ENCODE measurements around the gene L2HGDH. TPM values are rescaled to one million over a fixed set of nuclear protein-coding genes. Genes with fewer than 3 reads are reported as not detected.
A peak's percentile ranks its signal among the peaks of the same experiment; 100 is the strongest.

The L2HGDH gene
- total RNA-seq, 1 donor from 2014 or later = 10.5 TPM

DNA sequence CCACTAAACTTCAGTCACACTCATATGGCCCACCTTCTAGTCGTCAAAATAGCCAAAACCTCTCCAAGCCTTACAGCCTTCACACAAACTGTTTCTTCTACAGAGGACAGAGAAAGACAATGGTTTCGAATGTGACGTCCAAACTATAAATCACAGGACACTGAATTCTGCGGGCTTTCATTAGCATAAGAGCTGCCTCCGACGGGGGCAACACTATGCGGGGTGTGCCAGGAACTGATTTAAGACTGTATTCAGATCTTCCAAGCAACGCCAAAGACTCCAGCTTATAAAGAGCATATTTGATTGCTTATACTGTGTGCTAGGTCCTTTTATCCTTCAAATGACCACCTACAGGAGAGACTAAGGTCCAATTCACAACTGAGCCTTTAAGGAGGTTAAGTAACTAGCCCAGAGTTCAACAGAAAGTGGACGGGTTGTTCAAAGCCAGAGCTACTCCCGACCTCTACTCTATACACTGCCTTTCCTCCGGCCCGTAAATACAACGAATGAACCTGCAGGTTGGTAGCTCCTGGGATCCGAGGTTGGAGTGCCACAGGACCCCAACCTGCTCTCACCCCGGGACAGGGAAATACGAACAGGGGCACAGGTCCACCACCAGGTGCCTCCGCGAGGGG is 575 bp downstream of the L2HGDH start:
- ATAC-seq (no peak), DNase-seq (ENCODE audit: missing footprints) (no peak)
- intact Hi-C loops (cut with DNase I) = loop anchor here (2.0 to 10.0 kb wide), 4 partner anchors 79 to 473 kb away; no protein-coding TSS in a partner anchor

DNA sequence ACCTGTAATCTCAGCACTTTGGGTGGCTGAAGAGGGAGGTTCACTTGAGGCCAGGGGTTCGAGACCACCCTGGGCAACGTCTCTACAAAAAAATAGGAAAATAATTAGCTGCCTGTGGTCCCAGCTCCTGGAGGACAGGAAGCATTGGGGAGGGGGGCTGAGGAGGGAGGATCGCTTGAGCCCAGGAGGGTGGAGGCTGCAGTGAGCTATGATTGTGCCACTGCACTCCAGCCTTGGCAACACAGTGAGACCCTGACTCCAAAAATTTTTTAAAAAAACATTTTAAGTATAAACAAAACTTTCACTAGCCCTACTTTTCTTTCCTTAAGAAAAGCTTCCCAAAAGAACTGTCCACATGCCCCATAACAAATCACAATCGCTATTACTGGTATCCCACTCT is 1.6 kb downstream of the L2HGDH start:
- intact Hi-C loops (cut with DNase I) = loop anchor here (2.0 to 10.0 kb wide), 4 partner anchors 78 to 474 kb away; no protein-coding TSS in a partner anchor
- DNase-seq (ENCODE audit: missing footprints) (no peak), ATAC-seq (no peak)

GRCh38 chr14:50308363-50308915 is 3.6 kb downstream of the L2HGDH start:
- intact Hi-C loops (cut with DNase I) = no loop called here
- DNase-seq (ENCODE audit: missing footprints) = no peak
- no peak for ATAC-seq

GRCh38 chr14:50303744-50304471 is 8.1 kb downstream of the L2HGDH start:
- ATAC-seq (peak; percentile 60), DNase-seq (ENCODE audit: missing footprints) (no peak)
- intact Hi-C loops (cut with DNase I) = no loop called here

DNA sequence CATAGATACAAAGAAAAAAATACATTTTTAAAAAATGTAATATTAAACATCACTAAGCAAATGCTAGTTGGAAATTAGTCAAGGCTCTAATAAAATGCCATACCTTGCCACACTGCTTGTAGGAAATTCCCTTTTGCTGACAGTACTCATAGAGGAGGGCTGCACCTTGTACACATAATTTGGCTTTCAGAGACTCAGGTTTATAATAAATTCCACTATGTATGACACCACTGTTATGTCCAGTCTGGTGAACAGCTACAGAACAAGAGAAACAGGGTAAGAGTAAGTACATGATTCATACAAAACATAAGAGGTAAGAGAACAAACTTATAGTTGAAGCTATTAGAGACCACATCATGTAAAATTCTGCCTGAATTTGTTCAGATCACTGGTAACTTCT is 10.1 kb downstream of the L2HGDH start:
- DNase-seq (ENCODE audit: missing footprints) (no peak), ATAC-seq (no peak)
- intact Hi-C loops (cut with DNase I) = no loop called here

DNA sequence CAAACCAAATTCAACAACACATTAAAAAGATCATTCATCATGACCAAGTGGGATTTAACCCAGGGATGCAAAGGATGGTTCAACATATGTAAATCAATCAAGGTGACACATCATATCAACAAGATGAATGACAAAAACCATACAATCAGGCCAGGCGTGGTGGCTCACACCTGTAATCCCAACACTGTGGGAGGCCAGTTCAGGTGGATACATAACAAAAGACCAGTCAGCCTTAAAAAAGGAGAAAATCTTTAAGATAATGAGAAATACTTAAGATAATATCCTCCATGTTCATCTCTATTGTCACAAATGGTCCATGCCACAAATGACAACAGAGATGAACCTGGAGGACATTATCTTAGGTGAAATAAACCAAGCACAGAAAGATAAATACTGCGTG is 12.4 kb downstream of the L2HGDH start:
- DNase-seq (ENCODE audit: missing footprints) (no peak), ATAC-seq (no peak)
- intact Hi-C loops (cut with DNase I) = no loop called here

- intact Hi-C loops (cut with DNase I) = no loop called here
- no peak for DNase-seq (ENCODE audit: missing footprints)
- ATAC-seq = no peak
Observed at GRCh38 chr14:50290306-50290705, 21.7 kb downstream of the L2HGDH start.

- DNase-seq (ENCODE audit: missing footprints) (no peak), ATAC-seq (no peak)
- intact Hi-C loops (cut with DNase I) = no loop called here
Observed at GRCh38 chr14:50288146-50288545, 23.9 kb downstream of the L2HGDH start.

DNA sequence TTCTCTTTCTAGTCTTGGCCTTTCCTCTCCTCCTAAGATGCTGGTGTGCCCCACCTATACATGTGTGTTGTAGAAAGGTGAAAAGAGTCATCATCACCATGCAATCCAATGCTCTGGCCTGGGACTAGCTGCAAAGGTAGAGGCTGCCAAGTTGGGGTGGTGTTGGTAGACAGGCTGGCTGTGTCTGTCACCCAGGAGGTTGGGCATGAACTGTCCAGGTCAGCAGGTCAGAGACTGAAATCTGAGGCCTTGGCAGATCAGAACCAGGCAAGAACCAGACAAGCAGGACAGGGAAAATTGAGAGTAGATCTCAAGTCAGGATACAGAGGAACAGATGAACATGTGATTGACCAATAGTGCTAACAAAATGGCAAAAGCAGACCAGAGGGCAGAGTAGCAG is 26.2 kb downstream of the L2HGDH start:
- no peak for DNase-seq (ENCODE audit: missing footprints)
- no peak for ATAC-seq
- intact Hi-C loops (cut with DNase I) = no loop called here

- DNase-seq (ENCODE audit: missing footprints) (no peak), ATAC-seq (no peak)
- intact Hi-C loops (cut with DNase I) = no loop called here
Observed at GRCh38 chr14:50272498-50272897, 39.5 kb downstream of the L2HGDH start.

DNA sequence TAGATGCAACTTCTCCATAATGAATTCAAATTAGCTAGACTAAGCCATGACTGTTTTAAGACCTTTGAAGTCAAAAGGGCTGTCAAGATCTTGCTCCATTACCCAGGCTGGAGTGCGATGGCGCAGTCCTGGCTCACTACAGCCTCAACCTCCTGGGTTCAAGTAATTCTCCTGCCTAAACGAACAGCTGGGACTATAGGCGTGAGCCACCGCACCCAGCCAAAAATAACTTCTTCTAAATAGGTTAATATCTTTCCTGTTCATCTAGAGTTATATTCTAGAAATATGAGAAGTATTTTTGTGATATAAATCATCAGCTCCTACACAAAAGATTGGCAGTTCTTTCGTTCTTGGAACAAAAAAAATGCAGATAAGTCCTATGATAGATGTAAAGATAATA is 41.1 kb downstream of the L2HGDH start:
- ATAC-seq = no peak
- DNase-seq (ENCODE audit: missing footprints) = no peak
- intact Hi-C loops (cut with DNase I) = no loop called here

GRCh38 chr14:50265029-50265428 is 47.0 kb downstream of the L2HGDH start:
- DNase-seq (ENCODE audit: missing footprints) (no peak), ATAC-seq (no peak)
- intact Hi-C loops (cut with DNase I) = no loop called here

DNA sequence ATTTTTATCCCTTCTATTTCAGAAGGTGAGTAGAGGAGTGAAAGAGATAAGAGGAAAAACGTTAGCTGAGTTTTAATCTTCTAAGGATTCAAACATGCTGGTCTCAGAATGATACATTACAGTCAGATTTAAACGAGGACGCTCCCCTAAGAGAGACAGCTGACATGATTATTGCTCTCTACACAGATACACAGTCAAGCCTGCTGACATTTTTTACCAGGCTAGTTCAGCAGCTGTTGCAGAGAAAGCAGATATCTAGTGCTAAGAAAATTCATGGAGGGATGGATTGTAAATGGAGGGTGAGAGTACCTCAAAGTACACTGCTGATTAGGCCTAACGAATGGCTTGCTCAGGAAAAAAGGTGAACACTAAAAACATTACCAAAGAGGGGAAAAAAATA is 48.7 kb downstream of the L2HGDH start:
- ATAC-seq (no peak), DNase-seq (ENCODE audit: missing footprints) (no peak)
- intact Hi-C loops (cut with DNase I) = no loop called here

DNA sequence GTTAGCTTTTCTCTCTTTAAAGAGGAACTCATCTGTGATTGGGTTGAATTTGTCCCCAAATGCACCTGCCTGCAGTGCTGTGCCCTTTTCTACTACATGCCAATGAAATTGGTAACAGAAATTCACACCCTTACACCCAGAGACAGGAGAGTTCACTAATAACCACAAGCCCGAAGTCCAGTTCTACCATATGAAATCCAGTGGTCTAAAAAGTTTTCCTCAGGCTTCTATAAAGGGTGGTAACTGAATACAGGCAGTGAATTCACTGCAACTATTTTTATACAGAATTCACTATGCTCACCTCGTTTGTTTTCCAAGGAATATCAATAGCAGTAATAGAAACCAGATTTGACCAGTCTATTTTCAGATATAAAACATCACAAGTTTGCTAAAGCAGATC is 49.2 kb downstream of the L2HGDH start:
- DNase-seq (ENCODE audit: missing footprints) (no peak), ATAC-seq (no peak)
- intact Hi-C loops (cut with DNase I) = no loop called here

DNA sequence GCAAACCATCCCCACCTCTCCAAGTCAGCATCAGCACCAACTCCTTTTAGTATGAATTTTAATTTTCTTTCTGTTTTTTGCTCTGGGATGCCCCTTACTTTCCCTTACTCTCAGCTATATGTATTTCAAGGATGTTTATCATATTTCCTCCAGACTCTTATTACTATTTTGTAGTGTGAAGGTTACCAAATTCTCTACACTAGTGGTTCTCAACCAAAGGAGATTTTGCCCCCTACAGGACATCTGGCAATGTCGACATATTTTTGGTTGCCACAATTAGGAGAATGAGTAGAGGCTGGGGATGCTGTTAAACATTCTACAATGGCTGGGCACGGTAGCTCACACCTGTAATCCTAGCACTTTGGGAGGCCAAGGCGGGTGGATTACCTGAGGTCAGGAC is 51.5 kb downstream of the L2HGDH start:
- intact Hi-C loops (cut with DNase I) = no loop called here
- ATAC-seq (no peak), DNase-seq (ENCODE audit: missing footprints) (no peak)

DNA sequence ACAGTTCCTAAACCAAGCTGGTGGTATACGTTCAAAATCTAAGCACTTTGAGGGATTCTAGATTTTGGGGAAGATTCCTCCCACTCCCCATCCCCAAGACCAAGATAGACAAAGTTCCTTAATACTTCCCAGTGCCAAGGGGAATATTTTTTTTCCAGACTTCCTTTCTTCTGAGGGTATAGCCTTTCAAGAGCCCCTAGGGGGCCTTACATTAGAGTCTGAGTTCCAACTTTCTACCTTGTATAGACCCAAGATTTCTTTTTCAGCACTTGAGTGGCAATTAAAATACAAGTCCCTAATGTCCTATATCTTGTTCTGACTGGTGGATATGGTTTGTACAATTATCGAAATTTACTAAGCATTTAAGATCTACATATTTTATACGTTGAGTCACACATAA is 52.0 kb downstream of the L2HGDH start:
- DNase-seq (ENCODE audit: missing footprints) (no peak), ATAC-seq (no peak)
- intact Hi-C loops (cut with DNase I) = no loop called here

DNA sequence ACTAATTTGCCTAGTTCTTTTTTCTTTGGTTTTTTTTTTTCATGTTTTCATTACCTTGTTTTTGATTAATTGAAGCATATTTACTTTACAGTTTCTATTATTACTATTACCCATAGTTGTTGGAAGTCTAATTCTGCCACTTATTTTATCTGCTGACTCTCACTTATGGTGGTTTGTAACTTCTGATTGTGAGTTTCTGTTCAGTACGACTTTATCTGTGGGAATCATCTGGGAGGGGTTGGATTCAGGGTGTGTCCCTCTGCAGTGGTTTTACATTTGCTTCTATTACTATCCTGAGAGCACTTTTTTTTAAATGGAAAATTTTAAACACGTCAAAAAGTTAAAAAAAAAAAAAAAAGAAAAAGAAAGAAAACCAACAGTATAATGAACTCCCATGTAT is 54.3 kb downstream of the L2HGDH start:
- no peak for ATAC-seq
- no peak for DNase-seq (ENCODE audit: missing footprints)
- intact Hi-C loops (cut with DNase I) = no loop called here

DNA sequence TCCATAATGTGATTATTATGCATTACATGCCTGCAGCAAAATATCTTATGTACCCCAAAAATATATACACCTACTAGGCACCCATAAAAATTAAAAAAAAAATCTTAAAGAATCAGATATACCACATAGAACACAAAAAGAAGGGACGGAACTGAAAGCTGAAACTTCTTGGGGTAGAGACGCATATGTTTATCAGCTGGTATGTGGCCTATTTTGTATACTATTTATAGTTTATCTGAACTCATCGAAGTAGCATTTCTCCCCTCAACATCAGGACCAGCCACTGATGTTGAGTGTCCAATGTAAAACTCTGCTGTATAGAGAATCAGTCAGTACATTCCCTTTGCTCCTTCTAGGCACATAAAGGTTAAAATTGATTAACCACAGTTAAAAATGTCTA is 57.8 kb downstream of the L2HGDH start:
- DNase-seq (ENCODE audit: missing footprints) (no peak), ATAC-seq (no peak)
- intact Hi-C loops (cut with DNase I) = no loop called here

- intact Hi-C loops (cut with DNase I) = no loop called here
- ATAC-seq (no peak), DNase-seq (ENCODE audit: missing footprints) (no peak)
Observed at GRCh38 chr14:50249136-50249775, 62.8 kb downstream of the L2HGDH start.

DNA sequence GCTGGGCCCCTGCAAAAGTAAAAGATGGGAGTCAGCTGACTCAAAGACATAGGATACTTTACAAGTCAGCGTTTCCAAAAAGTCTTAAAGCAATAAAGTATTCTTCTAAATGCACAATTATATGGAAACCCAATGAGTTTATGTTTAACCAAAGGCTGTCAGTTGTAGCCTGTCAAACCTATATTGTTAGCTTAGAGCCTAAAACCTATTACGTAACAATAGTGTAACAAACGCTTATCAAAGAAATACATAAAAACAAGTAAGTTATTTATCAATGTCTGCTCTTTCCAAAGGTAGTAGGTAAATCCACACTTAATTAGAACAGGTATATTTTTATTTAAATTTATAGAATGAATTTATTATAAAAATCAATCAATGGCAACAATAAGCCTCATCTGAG is 64.8 kb downstream of the L2HGDH start:
- DNase-seq (ENCODE audit: missing footprints) = no peak
- intact Hi-C loops (cut with DNase I) = no loop called here
- no peak for ATAC-seq

All from Right ventricle myocardium inferior (tissue), 1 donor.